LNCaP clone FGC (cell line): Measurements from ENCODE around the gene SET.

Source experiments
- DNase-seq: peaks from one replicate; pipeline ENCODE4 v3.0.0-alpha.2; 2011; ENCODE audit warnings: low read depth
- H3K4me3 ChIP-seq: 2 replicates; pipeline ENCODE4 v1.5.1; 2011; ENCODE audit warnings: mild to moderate bottlenecking, low read depth, low read length, control low read depth
- CTCF ChIP-seq: IDR thresholded peaks from 2 replicates; pipeline ENCODE4 v1.5.1; 2012; ENCODE audit warnings: mild to moderate bottlenecking; ENCODE audit not compliant: control insufficient read depth, insufficient read depth; ENCODE audit errors: extremely low read depth

Gene SET

DNA sequence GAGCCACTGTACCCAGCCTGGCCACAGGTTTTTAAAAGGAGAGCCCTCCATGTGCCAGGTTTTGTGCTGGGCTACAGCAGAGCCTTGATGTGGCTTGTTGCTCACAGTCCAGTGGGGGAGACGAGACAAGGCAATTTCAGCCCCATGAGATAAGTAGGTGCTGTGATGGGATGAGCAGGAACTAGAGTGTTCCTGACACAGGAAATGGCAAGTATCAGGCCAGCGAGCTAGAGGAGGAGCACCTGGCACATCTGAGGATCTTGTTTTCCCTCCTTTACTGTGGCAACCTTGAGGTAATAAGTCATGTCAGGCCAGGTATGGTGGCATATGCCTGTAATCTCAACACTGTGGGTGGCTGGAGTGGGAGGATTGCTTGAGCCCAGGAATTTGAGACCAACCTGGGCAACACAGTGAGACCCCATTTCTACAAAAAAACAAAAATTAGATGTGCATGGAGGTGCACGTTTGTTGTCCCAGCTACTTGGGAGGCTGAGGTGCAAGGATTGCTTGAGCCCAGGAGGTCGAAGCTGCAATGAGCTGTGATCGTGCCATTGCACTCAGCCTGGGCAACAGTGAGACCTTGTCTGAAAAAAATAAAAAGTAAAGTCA is 38.7 kb downstream of the SET start:
- no peak for DNase-seq
- H3K4me3 ChIP-seq: no peak overlapping the region
- no peak for TF ChIP-seq CTCF

DNA sequence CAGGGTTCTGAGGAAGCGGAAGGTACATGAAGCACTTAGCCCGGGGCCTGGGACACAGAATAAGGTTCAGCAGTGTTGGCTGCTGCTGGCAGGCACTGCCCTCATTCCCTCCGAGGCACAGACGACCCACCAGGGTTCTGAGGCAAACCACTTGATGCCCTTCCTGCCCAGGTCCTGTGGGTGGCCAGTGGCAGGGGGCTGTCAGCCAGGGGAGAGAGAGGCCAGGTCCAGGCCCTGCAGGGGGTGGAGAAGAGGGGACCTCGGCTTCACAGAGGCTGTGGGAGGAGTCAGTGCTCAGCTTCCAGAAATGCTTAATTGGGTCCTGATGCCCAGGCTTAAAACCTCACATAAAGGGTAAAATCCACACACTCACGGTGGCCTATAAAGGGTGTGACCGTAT is 39.3 kb downstream of the SET start:
- DNase-seq: no peak
- TF ChIP-seq CTCF: no peak
- H3K4me3 ChIP-seq: no peak overlapping the region

- no peak for TF ChIP-seq CTCF
- no peak overlapping the region for H3K4me3 ChIP-seq
- DNase-seq: no peak
These were observed 40.3 kb downstream of the SET start for GRCh38 chr9:128729302-128729701.

GRCh38 chr9:128729766-128730517 is 40.9 kb downstream of the SET start:
- no peak for DNase-seq
- TF ChIP-seq CTCF: no peak
- no peak overlapping the region for H3K4me3 ChIP-seq

- no peak for DNase-seq
- no peak for TF ChIP-seq CTCF
- no peak overlapping the region for H3K4me3 ChIP-seq
These were observed 42.1 kb downstream of the SET start for GRCh38 chr9:128731093-128731492.

GRCh38 chr9:128731691-128732090 is 42.7 kb downstream of the SET start:
- no peak for TF ChIP-seq CTCF
- no peak overlapping the region for H3K4me3 ChIP-seq
- DNase-seq: no peak

DNA sequence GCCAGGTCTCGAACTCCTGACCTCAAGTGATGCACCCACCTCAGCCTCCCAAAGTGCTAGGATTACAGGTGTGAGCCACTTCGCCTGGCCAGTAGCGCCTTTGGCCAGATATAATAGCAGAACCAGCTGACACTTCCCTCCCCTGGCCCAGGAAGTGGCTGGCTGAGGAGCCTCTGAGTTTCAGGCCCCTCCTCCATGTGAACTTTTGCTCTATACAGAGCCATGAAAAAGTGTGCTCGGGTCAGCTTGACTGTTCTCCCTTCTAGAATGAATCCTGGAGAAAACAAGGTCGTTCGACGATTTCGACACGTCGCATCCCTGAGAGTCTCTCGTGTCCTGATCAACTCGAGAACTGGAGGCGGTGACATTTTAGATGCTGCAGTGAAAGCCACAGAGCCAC is 43.6 kb downstream of the SET start:
- TF ChIP-seq CTCF: no peak
- H3K4me3 ChIP-seq: no peak overlapping the region
- DNase-seq: no peak
